Testis (tissue), 2 donors: Measurements from ENCODE around the gene THSD7A.

Experiments
- POLR2A ChIP-seq: fragments of 450-650 bp; IDR thresholded peaks from one replicate; pipeline ENCODE4 v1.6.1; 2017; ENCODE audit warnings: antibody characterized with exemption, mild to moderate bottlenecking, moderate library complexity
- TF ChIP-seq, protein P1 (sequence below), 3 experiments: fragments of 450-650 bp in 2 of 3; fragments of 200-600 bp in 1 of 3; sonication (generic) in 1 of 3; IDR thresholded peaks; one replicate each; pipeline ENCODE4 v1.5.1; 2016 to 2019; ENCODE audit warnings: antibody characterized with exemption in 3 of 3, mild to moderate bottlenecking in 2 of 3, moderate library complexity in 1 of 3

DNA sequence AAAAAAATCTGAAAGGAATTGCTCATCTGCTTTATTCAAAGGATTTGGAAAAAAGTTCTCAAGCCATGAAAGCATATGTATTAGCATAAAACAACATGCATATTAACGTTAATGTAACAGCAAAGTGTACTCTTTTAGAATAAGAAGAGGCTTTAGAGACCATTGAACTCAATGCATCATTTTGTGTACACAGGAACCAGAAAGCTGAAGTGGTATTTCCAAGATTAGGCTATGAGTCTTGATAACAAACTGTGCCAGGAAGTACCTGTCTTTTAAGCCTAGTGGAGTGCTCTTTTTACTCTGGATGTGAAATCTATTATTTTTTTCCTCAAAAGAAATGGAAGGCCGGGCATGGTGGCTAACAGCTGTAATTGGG, 164.2 kb downstream of the THSD7A start:
- no peak for TF ChIP-seq POLR2A
- TF ChIP-seq, protein P1, sequence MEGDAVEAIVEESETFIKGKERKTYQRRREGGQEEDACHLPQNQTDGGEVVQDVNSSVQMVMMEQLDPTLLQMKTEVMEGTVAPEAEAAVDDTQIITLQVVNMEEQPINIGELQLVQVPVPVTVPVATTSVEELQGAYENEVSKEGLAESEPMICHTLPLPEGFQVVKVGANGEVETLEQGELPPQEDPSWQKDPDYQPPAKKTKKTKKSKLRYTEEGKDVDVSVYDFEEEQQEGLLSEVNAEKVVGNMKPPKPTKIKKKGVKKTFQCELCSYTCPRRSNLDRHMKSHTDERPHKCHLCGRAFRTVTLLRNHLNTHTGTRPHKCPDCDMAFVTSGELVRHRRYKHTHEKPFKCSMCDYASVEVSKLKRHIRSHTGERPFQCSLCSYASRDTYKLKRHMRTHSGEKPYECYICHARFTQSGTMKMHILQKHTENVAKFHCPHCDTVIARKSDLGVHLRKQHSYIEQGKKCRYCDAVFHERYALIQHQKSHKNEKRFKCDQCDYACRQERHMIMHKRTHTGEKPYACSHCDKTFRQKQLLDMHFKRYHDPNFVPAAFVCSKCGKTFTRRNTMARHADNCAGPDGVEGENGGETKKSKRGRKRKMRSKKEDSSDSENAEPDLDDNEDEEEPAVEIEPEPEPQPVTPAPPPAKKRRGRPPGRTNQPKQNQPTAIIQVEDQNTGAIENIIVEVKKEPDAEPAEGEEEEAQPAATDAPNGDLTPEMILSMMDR (IDR thresholded peaks at IDR 0.05), result no peak
